GM19438 (cell line): ENCODE results near the gene ATG10.
"Not testable (repeated sequence)": the region's sequence is repeated elsewhere in the genome, so short reads cannot be mapped to it uniquely, and the experiment has no call there.

Experiments
- ATAC-seq: cut with Tn5 transposase; IDR thresholded peaks from one replicate; pipeline ENCODE4 v1.9.1; 2021; ENCODE audit warnings: low read depth; ENCODE audit not compliant: unreplicated experiment

The ATG10 gene

GRCh38 chr5:82045554-82046275 is 73.9 kb downstream of the ATG10 start:
- no peak for ATAC-seq

GRCh38 chr5:82046276-82046647 is 74.4 kb downstream of the ATG10 start:
- no peak for ATAC-seq

- no peak for ATAC-seq
These were observed 79.1 kb downstream of the ATG10 start for GRCh38 chr5:82050955-82051354.

- no peak for ATAC-seq
These were observed 82.3 kb downstream of the ATG10 start for GRCh38 chr5:82054004-82054710.

GRCh38 chr5:82057051-82057450 is 85.2 kb downstream of the ATG10 start:
- no peak for ATAC-seq

GRCh38 chr5:82058710-82059109 is 86.9 kb downstream of the ATG10 start:
- ATAC-seq, result no peak

GRCh38 chr5:82066791-82067190 is 95.0 kb downstream of the ATG10 start:
- no peak for ATAC-seq

- not testable (repeated sequence) for ATAC-seq
These were observed 96.2 kb downstream of the ATG10 start for GRCh38 chr5:82068042-82068441.

- ATAC-seq, result no peak
These were observed 96.9 kb downstream of the ATG10 start for GRCh38 chr5:82068723-82069122.

- ATAC-seq, result no peak
These were observed 100.3 kb downstream of the ATG10 start for GRCh38 chr5:82072138-82072537.

- no peak for ATAC-seq
These were observed 101.4 kb downstream of the ATG10 start for GRCh38 chr5:82073179-82073578.

GRCh38 chr5:82074950-82075349 is 103.1 kb downstream of the ATG10 start:
- no peak for ATAC-seq

- ATAC-seq, result no peak
These were observed 105.7 kb downstream of the ATG10 start for GRCh38 chr5:82077496-82077895.

- no peak for ATAC-seq
These were observed 119.8 kb downstream of the ATG10 start for GRCh38 chr5:82091617-82092016.

- ATAC-seq, result no peak
These were observed 123.7 kb downstream of the ATG10 start for GRCh38 chr5:82095536-82095935.

GRCh38 chr5:82096249-82096648 is 124.4 kb downstream of the ATG10 start:
- ATAC-seq, result no peak

- peak; percentile 92 for ATAC-seq
These were observed 128.7 kb downstream of the ATG10 start for GRCh38 chr5:82100303-82101077.

GRCh38 chr5:82104872-82105271 is 133.0 kb downstream of the ATG10 start:
- no peak for ATAC-seq

- no peak for ATAC-seq
These were observed 133.6 kb downstream of the ATG10 start for GRCh38 chr5:82105457-82105856.

- no peak for ATAC-seq
These were observed 134.4 kb downstream of the ATG10 start for GRCh38 chr5:82106207-82106606.

GRCh38 chr5:82106756-82107155 is 134.9 kb downstream of the ATG10 start:
- no peak for ATAC-seq
